ENCODE results near the gene PRSS53. TPM values are rescaled to one million over a fixed set of nuclear protein-coding genes. Genes with fewer than 3 reads are reported as not detected.

Gene PRSS53
- total and polyA plus RNA-seq, 11 donors, result 0.16 to 1.4 (median 0.50) TPM

- H3K36me3 ChIP-seq, result peaks cover 0 to 40% (median 32%) of the 10 kb centered on the region in 9 donors
- peak overlapping the region; percentile 63 to 99 (median 93) for H3K27ac ChIP-seq
- WGBS, 4 donors, result 38 to 58% (median 43%) methylated on average over 28 to 57 of the region's 57 CpGs
- no peaks in the 10 kb centered on the region for H3K27me3 ChIP-seq
- H3K9me3 ChIP-seq, result no peaks in the 10 kb centered on the region
- H3K4me1 ChIP-seq, result peaks cover 4 to 54% (median 34%) of the 10 kb centered on the region in 12 donors
- ATAC-seq (no peak), DNase-seq (no peak)
- TF ChIP-seq POLR2A (IDR thresholded peaks at IDR 0.05) (no peak), CTCF (IDR thresholded peaks at IDR 0.05) (no peak)
- H3K4me3 ChIP-seq, result peak overlapping the region; percentile 67 to 100 (median 93)
- intact Hi-C loops (cut with DNase I), result loop anchor here in 4 of 10 donors (2.0 to 5.0 kb wide), 2 partner anchors 33 to 34 kb away; no protein-coding TSS in a partner anchor
Measured at GRCh38 chr16:31108794-31109558, 20.2 kb upstream of the PRSS53 start.

GRCh38 chr16:31108035-31108793 lies 19.5 kb upstream of the PRSS53 start, which contains the start of gene BCKDK:
Gene BCKDK (plus strand): TSS chr16:31108386. CDS start chr16:31109224, 838 bp downstream.
- Histone ChIP-seq H3K27ac (peak within 1 kb of the TSS; percentile 63 to 99 (median 93)), H3K4me3 (peak within 1 kb of the TSS; percentile 67 to 100 (median 93)), H3K36me3 (peaks cover 0 to 40% (median 32%) of the 10 kb centered on the region in 9 donors), H3K9me3 (no peaks in the 10 kb centered on the region), H3K27me3 (no peaks in the 10 kb centered on the region), H3K4me1 (peaks cover 4 to 46% (median 28%) of the 10 kb centered on the region in 12 donors)
- intact Hi-C loops (cut with DNase I), result loop anchor here in 4 of 10 donors (2.0 to 5.0 kb wide), 2 partner anchors 34 to 35 kb away; no protein-coding TSS in a partner anchor
- TF ChIP-seq POLR2A (IDR thresholded peaks at IDR 0.05) (peak in 1 of 2 donors; percentile 75), CTCF (IDR thresholded peaks at IDR 0.05) (no peak)
- WGBS, 4 donors, result 4 to 7% (median 5%) methylated on average over 38 to 68 of the region's 68 CpGs
- ATAC-seq (peak; percentile 63 to 84 (median 78)), DNase-seq (peak; percentile 80 to 90 (median 85))

GRCh38 chr16:31107465-31107867 lies 18.7 kb upstream of the PRSS53 start:
- H3K27ac ChIP-seq, result peak overlapping the region in 6 of 12 donors; percentile 92 to 99 (median 94)

More at GRCh38 chr16:31107465-31107867, 18.7 kb upstream of the PRSS53 start:
- no peaks in the 10 kb centered on the region for H3K27me3 ChIP-seq
- intact Hi-C loops (cut with DNase I), result loop anchor here in 3 of 10 donors (5.0 kb wide), 1 partner anchor 35 kb away; no protein-coding TSS in a partner anchor
- 94 to 97% (median 95%) methylated on average over 6 of the region's 6 CpGs for WGBS, 4 donors
- no peak for ATAC-seq
- H3K9me3 ChIP-seq, result no peaks in the 10 kb centered on the region
- H3K36me3 ChIP-seq, result peaks cover 0 to 34% (median 30%) of the 10 kb centered on the region in 9 donors
- no peak for DNase-seq
- H3K4me1 ChIP-seq, result peaks cover 4 to 39% (median 22%) of the 10 kb centered on the region in 12 donors
- H3K4me3 ChIP-seq, result peak overlapping the region in 1 of 12 donors; percentile 89
- no peak for TF ChIP-seq CTCF (IDR thresholded peaks at IDR 0.05)
- no peak for TF ChIP-seq POLR2A (IDR thresholded peaks at IDR 0.05)

Data from heart left ventricle (tissue), 16 donors.